Posterior cingulate gyrus (tissue), 11 donors: ENCODE results near the gene C1orf198.
A peak's percentile ranks its signal among the peaks of the same experiment; 100 is the strongest.

Experiments used
- DNase-seq, 10 donors: peaks; one replicate each; pipeline versions ENCODE4 v3.0.0 to v3.0.0-alpha.2; 2020 to 2021; ENCODE audit warnings: mixed read lengths in 3 of 10
- intact Hi-C: fragments of 100-400 bp; cut with DNase I; formaldehyde crosslinking; loops from one replicate; pipeline ENCODE4 v1.15.1; 2023

The C1orf198 gene

GRCh38 chr1:230794431-230794830 is 73.9 kb downstream of the C1orf198 start:
- intact Hi-C loops: no loop called here

DNA sequence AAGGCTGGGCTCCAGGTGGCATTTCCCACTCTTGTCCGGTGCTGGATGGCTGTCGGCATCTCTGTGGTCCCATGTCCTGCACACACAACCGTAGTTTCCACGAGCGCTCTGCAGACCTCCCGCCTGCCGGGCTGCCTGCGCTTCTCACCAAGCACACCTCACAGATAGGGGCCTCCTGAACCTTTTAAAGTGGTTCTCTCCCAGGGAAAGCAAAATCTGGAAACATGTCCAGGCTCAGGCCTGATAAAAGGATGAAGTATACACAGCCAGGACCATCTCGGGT is 74.9 kb downstream of the C1orf198 start:
- intact Hi-C loops: no loop called here
- no peak for DNase-seq

More at GRCh38 chr1:230794431-230794830, 73.9 kb downstream of the C1orf198 start:
- DNase-seq: peak in 4 of 10 donors; percentile 17 to 88 (median 52)

DNA sequence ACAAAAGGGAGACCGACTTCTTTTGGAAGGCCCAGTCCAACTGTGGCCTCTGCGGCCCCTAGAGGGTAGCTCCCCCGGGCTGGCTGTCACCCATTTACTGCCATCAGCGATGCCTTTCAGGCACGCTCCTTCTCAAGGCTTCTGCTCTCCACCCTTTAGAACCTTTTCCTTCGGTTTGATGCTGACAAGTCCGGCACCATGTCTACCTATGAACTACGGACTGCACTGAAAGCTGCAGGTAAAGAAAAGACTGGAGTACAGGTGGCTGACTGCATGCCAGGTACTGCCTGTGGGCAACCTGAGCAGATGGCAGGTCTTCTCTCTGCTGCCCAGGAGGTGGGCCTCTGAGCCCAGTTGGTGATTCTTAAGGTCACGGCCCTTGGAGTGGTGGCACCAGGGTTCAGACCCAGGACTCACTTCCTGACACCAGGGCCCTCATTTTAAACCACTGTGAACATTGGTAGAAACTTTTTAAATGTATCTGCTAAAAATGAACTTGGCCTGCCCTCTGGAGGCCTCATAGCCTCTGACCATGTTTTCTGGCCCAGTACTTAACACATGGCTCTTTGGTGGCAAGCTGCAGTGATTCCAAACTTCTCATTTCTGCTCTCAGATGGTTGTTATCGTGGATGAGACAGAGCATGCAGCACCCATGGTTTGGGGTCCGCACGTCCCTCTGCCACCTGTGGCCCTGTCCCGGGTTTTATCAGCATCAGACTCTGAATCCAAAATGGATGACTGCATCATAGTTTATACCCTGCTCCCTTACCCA is 75.4 kb downstream of the C1orf198 start:
- intact Hi-C loops: no loop called here
- DNase-seq: no peak

DNA sequence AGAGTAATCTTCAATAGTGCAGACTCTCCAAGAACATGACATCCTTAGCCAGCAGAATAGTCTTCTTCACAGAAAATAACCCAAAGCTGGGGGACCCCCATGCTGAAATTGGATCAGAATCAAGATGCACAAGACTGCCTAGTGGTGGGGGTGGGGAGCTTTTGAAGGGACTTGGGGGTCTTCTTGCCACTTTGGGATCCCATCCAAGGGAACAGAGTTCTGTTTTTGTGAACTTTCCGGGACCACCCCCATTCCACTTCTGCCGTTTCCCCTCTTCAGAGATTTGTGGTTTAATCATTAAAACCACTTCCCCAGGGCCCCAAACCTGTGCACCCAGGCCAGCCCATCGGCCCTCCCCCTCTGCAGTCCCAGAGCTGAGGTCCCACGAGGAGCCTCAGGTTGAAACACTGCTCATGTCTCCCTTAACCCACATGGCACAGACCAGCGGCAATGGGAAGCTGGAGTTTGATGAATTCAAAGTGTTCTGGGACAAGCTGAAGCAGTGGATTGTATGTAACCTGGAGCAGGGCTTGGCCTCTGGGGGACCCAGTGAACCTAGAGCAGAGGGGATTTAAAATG is 76.2 kb downstream of the C1orf198 start:
- no peak for DNase-seq
- intact Hi-C loops: no loop called here

DNA sequence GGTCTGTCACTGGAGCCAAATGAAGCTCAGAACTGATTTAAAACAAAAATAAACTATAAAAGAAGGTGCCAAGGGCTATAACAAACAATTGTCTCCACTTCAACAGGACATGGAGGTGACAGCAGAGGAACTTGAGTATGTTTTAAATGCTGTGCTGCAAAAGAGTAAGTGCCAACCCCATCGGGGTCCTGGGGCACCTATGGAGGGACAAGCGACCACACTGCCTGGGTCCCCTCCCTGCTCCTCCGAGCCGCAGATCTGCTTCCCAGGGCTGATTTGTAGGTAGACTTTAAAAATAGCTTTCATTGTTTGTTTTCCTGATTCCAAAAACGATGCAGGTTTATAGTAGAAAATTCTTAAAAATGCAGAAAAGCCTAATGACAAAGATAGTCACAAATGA is 78.3 kb downstream of the C1orf198 start:
- peak in 1 of 10 donors; percentile 61 for DNase-seq
- intact Hi-C loops: no loop called here

GRCh38 chr1:230788561-230789275 is 79.6 kb downstream of the C1orf198 start:
- intact Hi-C loops: no loop called here
- peak in 1 of 10 donors; percentile 33 for DNase-seq

GRCh38 chr1:230787471-230787870 is 80.8 kb downstream of the C1orf198 start:
- no peak for DNase-seq
- intact Hi-C loops: no loop called here
